ENCODE measurements around the gene PODXL2.
A peak's percentile ranks its signal among the peaks of the same experiment; 100 is the strongest.

The PODXL2 gene

GRCh38 chr3:127673191-127674100, 44.5 kb downstream of the PODXL2 start:
- TF ChIP-seq CTCF (IDR thresholded peaks at IDR 0.05; ENCODE audit: control extremely low read depth, extremely low read depth, low read depth, missing control alignments) = no peak
- peak; percentile 57 for DNase-seq (ENCODE audit: extremely low spot score)
- ChIA-PET CTCF (no interaction called here), POLR2A (interaction anchor here (0.6 kb wide), 1 partner anchor 65 kb away, joined by 3 read pairs; no protein-coding TSS in a partner anchor)

- TF ChIP-seq CTCF (IDR thresholded peaks at IDR 0.05; ENCODE audit: control extremely low read depth, extremely low read depth, low read depth, missing control alignments) = no peak
- ChIA-PET POLR2A (interaction anchor here (0.6 kb wide), 1 partner anchor 64 kb away, joined by 3 read pairs; no protein-coding TSS in a partner anchor), CTCF (no interaction called here)
- DNase-seq (ENCODE audit: extremely low spot score) = no peak
Measured at GRCh38 chr3:127674101-127674721, 45.2 kb downstream of the PODXL2 start.

GRCh38 chr3:127674790-127675189, 45.8 kb downstream of the PODXL2 start:
- ChIA-PET POLR2A (no interaction called here), CTCF (no interaction called here)
- TF ChIP-seq CTCF (IDR thresholded peaks at IDR 0.05; ENCODE audit: control extremely low read depth, extremely low read depth, low read depth, missing control alignments) = no peak
- DNase-seq (ENCODE audit: extremely low spot score) = no peak

GRCh38 chr3:127675651-127676391, 46.8 kb downstream of the PODXL2 start:
- POLR2A ChIA-PET = no interaction called here
- CTCF ChIA-PET = no interaction called here
- no peak for TF ChIP-seq CTCF (IDR thresholded peaks at IDR 0.05; ENCODE audit: control extremely low read depth, extremely low read depth, low read depth, missing control alignments)
- DNase-seq (ENCODE audit: extremely low spot score) = no peak

GRCh38 chr3:127676456-127676855, 47.5 kb downstream of the PODXL2 start:
- ChIA-PET POLR2A (no interaction called here), CTCF (interaction anchor here (1.4 kb wide), 1 partner anchor 13 kb away, joined by 5 read pairs; no protein-coding TSS in a partner anchor)
- no peak for TF ChIP-seq CTCF (IDR thresholded peaks at IDR 0.05; ENCODE audit: control extremely low read depth, extremely low read depth, low read depth, missing control alignments)
- no peak for DNase-seq (ENCODE audit: extremely low spot score)

GRCh38 chr3:127676921-127677351, 48.0 kb downstream of the PODXL2 start:
- no peak for DNase-seq (ENCODE audit: extremely low spot score)
- TF ChIP-seq CTCF (IDR thresholded peaks at IDR 0.05; ENCODE audit: control extremely low read depth, extremely low read depth, low read depth, missing control alignments) = no peak
- CTCF ChIA-PET = interaction anchor here (0.8 to 1.4 kb wide), 3 partner anchors 13 to 294 kb away, joined by 3 to 5 read pairs (median 4); no protein-coding TSS in a partner anchor
- POLR2A ChIA-PET = no interaction called here

All from GM10248 (cell line).